ENCODE measurements around the gene GOLIM4.

GOLIM4 gene

GRCh38 chr3:168006584-168006983 lies 89.1 kb downstream of the GOLIM4 start:
- no peak for FAIRE-seq
- no peak for DNase-seq (ENCODE audit: insufficient read length, low spot score)

- FAIRE-seq (no peak), DNase-seq (ENCODE audit: insufficient read length, low spot score) (no peak)
Observed at GRCh38 chr3:168003911-168004310, 91.8 kb downstream of the GOLIM4 start.

DNA sequence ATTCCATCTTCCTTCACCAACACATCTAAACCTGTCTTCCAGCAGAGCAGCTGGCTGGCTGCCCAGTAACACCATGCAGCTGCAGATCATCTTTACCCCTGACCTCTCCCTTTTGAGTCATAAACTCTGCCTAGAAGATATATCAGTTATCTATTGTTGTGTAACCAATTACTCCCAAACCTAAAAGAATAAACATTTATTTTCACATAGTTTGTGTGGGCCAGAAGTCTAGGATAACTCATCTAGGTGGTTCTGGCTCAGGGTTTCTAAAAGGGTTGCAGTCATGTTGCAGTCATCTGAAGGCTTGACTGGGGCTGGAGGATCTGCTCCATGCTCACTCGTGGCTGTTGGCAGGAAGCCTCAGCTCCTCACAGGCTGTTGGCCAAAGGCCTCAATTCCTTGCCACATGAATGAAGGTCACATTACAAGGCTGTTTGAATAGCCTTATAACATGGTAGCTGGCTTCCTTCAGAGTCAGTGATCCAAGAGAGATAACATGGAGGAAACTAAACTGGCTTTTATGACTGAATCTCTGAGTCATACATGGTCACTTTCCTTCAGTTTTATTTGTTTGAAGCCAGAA lies 92.8 kb downstream of the GOLIM4 start:
- DNase-seq (ENCODE audit: insufficient read length, low spot score), result no peak
- no peak for FAIRE-seq

DNA sequence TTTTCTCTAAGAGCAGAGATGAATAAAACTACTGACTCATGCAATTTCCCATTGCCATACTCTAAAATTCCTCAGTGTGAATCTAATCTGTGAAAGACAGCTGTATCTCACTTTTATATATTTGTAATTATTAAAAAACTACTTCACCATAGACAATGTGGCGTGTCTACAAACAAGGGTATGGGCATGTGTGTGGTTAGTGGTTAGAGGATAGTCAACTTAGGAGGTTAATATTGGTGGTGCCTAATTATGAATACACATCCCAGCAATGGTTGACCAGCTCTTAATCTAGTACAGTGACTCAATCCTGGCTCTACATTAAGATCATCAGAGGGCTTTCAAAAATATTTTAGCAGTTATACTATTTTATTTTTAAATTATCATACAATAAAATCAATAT lies 94.5 kb downstream of the GOLIM4 start:
- DNase-seq (ENCODE audit: insufficient read length, low spot score) (no peak), FAIRE-seq (no peak)

- DNase-seq (ENCODE audit: insufficient read length, low spot score), result no peak
- no peak for FAIRE-seq
Observed at GRCh38 chr3:167998253-167998652, 97.5 kb downstream of the GOLIM4 start.

DNA sequence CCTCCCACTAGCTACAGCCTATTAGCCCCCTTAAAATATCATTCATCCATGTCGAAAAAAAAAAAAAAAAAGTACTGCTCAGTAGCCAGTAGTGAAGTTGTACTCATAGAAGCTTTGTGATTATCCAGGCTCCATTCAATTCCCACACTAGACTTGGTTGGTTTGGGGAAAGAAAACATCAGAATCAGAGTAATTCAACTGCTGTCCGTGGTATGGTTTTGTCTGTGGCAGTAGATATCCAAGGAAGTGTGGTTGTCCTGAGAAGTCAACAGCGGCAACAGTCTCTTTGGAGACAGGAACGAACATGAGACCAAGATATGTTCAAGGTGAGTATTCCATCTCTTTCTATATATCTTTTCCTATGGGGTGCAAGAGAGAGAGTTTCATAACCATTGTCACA lies 99.2 kb downstream of the GOLIM4 start:
- DNase-seq (ENCODE audit: insufficient read length, low spot score) (no peak), FAIRE-seq (no peak)

GRCh38 chr3:167992381-167992780 lies 103.3 kb downstream of the GOLIM4 start:
- DNase-seq (ENCODE audit: insufficient read length, low spot score) (no peak), FAIRE-seq (no peak)

- DNase-seq (ENCODE audit: insufficient read length, low spot score), result no peak
- no peak for FAIRE-seq
Observed at GRCh38 chr3:167991213-167991612, 104.5 kb downstream of the GOLIM4 start.

DNA sequence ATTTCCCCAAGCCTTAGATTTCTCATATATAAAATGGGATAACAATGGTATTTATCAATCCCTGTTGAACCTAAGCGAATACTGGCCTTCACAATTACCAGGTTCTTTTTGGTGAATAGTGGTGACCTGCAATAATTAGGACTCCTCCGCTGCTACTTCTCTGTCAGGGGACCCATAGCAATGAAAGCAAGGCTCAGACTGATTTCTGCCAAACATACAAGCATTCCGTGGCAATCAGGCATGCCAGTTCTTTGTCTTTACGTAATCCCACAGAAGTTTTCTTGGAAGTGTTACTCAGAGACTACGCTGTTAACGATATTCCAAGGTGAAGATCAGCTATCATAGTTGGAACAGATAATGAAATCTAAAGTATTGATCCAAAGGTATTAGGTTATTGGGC lies 105.7 kb downstream of the GOLIM4 start:
- FAIRE-seq (no peak), DNase-seq (ENCODE audit: insufficient read length, low spot score) (no peak)

GRCh38 chr3:167989066-167989465 lies 106.7 kb downstream of the GOLIM4 start:
- no peak for FAIRE-seq

DNA sequence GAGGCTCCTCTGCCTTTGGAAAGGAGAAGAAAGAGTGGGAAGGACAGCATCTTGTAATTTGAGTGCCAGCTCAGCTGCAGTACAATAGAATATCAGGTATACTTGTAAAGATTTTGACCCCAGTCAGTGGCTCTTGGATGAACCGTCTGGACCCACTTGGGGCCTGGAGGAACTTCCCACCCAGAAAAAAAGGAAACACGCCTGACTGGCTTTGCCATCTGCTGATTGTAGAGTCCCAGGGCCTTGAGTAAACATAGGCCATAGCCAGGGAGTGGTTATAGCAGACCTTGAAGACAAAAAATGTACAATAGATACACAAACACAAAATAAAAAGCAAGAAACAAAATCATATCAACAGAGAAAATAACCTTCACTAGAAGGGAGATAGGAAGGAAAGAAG lies 112.1 kb downstream of the GOLIM4 start:
- DNase-seq (ENCODE audit: insufficient read length, low spot score) (no peak), FAIRE-seq (no peak)

More at GRCh38 chr3:167989066-167989465, 106.7 kb downstream of the GOLIM4 start:
- DNase-seq (ENCODE audit: insufficient read length, low spot score), result no peak

- FAIRE-seq (no peak), DNase-seq (ENCODE audit: insufficient read length, low spot score) (no peak)
Observed at GRCh38 chr3:167978486-167978885, 117.2 kb downstream of the GOLIM4 start.

- no peak for FAIRE-seq
- DNase-seq (ENCODE audit: insufficient read length, low spot score), result no peak
Observed at GRCh38 chr3:167978071-167978470, 117.7 kb downstream of the GOLIM4 start.

DNA sequence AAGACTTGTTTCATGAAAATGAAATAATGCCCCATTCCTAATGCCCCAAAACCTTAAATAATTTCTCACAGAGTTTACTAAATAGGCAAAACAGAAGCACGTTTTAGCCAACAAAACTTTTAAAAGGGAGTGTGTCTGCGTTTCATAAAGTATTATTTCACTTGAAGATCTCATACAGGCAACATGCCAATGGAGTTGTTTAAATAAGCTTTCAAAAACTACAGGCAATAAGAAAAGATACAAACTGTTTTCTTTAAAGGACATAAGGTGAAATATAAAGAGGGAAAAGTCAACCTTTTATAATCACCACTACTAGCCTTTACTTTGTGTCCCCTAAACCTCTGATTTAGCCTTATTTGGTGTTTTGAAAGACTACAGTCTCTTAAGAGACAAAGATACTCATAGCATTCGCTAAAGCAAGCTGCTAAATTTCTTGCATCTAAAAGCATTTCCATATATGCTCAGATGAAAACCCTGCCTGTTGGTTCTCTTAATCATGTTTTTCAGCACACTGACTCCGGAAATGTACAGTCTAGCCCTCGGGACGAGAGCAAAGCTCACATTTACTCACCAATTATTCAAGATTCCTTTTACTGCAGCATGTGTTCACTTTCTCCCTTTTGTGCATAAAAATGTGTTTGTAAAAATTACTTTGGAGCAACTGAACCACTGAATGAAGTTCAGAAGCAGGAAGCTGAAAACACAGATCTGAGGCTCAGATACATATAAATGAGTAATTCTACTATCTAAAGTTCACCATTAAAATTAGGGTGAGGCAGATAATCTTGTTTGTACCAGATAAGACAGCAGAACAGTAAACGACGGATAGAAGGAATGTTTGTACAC lies 119.0 kb downstream of the GOLIM4 start:
- FAIRE-seq (no peak), DNase-seq (ENCODE audit: insufficient read length, low spot score) (no peak)

- DNase-seq (ENCODE audit: insufficient read length, low spot score), result no peak
- FAIRE-seq, result no peak
Observed at GRCh38 chr3:167973901-167974300, 121.8 kb downstream of the GOLIM4 start.

DNA sequence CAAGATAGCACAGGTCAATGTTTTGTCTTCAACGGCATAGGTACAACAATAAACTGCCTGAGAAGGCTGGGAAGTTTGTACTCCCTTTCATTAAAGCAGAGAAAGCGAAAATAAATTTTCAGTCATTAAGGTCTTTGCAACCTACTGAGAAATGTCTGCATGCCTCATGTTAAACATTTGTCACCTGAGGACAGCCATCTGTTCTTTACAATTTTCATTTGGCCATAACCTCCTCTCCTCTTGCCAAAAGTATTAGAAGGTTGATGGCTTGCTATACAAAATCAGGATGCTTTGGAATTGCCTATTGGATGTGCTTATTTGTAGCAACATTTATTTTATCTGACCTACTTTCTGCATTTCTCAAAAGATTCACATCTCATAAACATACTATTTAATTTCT lies 122.7 kb downstream of the GOLIM4 start:
- no peak for FAIRE-seq
- no peak for DNase-seq (ENCODE audit: insufficient read length, low spot score)

DNA sequence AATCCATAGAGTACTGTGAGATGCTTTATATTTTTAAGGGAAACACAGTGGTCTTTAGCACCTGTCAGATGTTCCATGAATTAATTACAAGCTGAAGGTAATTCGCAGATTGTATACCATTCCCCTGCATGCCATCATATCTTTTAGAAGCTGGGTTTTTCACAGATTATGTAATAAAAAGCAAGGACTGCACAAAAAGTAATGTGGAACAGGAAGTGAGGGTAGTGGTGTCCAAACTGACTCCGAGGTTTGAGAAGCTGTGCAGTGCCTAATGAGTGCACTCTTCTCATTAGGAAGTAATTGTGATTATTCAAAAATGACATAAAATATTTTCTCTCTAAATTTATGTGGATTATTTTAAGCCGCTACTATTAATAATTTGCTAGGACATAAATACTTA lies 123.2 kb downstream of the GOLIM4 start:
- no peak for FAIRE-seq
- no peak for DNase-seq (ENCODE audit: insufficient read length, low spot score)

GRCh38 chr3:167969548-167969947 lies 126.2 kb downstream of the GOLIM4 start:
- DNase-seq (ENCODE audit: insufficient read length, low spot score), result no peak
- FAIRE-seq, result no peak

- DNase-seq (ENCODE audit: insufficient read length, low spot score), result no peak
Observed at GRCh38 chr3:167967257-167968036, 128.3 kb downstream of the GOLIM4 start.

More at GRCh38 chr3:167967257-167968036, 128.3 kb downstream of the GOLIM4 start:
- no peak for FAIRE-seq
